Peyer's patch (tissue), 4 donors: Measurements from ENCODE around the gene LRP2BP.

Experiments used
- CTCF ChIP-seq, 6 experiments: fragments of 450-650 bp in 4 of 6; fragments of 200-600 bp in 2 of 6; sonication (generic) in 1 of 6; IDR thresholded peaks; one replicate each; pipeline ENCODE4 v1.5.1; 2017 to 2019; ENCODE audit warnings: antibody characterized with exemption in 6 of 6, mild to moderate bottlenecking in 3 of 6, moderate library complexity in 1 of 6
- POLR2A ChIP-seq, 2 donors: fragments of 450-650 bp; IDR thresholded peaks; one replicate each; pipeline ENCODE4 v1.5.1; 2017; ENCODE audit warnings: antibody characterized with exemption in 2 of 2, mild to moderate bottlenecking in 2 of 2, moderate library complexity in 2 of 2

- TF ChIP-seq CTCF (IDR thresholded peaks at IDR 0.05) (no peak), POLR2A (IDR thresholded peaks at IDR 0.05) (no peak)
These were observed 13.0 kb downstream of the LRP2BP start for GRCh38 chr4:185382754-185383153.
